GM12874 (cell line): ENCODE results near the gene EPHA10.

ENCODE experiments used
- CTCF ChIP-seq: IDR thresholded peaks from 2 replicates; pipeline ENCODE4 v1.5.1; 2011; ENCODE audit warnings: low read depth, mild to moderate bottlenecking, control low read depth, low read length, moderate library complexity; ENCODE audit not compliant: insufficient read depth

The EPHA10 gene

DNA sequence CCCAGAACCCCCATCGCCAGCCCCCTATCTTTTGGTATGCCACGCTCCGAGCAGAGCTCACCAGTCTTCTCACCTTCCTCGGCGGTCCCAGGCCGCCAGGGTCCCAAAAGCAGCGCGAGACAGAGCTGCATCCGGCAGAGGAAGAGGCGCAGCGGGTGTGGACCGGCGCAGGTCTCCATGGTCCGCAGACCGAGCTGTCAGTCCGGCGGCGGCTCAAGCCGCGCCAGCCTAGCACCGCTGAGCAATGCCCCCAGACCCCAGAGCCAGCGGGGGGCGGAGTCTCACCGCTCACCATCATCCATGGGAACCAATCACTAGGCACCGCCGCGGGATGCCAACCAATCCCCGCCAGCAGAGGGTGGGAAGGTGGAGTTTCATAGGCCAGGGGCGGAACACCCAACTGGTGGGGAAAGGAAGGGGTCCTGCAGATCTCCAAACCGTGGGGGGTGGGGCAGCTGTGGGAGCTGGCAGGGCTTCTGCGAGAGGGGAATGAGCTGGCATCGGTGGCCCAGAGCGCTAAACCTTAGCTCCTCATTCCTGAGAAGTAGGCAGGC, at the start of gene EPHA10:
EPHA10 (minus strand) TSS at position 233 of the 554 bp plus-strand sequence; CDS start at position 179, 54 bp downstream.
- TF ChIP-seq CTCF, result no peak

GRCh38 chr1:37814252-37814651, 49.3 kb upstream of the EPHA10 start:
- TF ChIP-seq CTCF, result no peak

DNA sequence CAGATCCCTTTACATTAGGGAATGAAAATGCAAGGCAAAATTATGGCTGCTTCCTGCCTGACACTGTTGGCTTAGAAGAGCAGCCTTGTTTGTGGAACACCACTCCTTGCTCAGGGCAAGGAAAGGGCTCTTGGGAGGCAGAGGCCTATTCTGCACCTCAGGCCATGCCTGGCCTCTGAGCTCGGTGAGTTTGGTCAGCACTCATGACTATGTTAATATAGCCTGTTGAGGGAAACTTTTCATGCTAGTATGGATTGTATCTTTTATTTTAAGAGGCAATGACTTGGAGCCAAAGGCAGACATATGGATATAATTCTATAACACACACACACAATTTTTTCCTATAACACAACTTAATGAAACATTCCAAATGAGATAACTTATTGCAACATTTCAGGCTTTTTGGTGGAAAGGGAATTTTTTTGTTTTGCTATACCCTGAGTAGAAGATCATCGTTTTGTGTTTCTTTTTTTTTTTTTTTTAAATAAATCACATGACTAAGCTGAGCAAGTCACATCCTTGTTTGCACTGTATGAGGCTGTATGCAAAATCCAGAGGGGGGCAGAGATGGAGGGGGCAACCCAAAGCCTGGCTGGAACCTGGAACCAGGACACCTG, 48.7 kb upstream of the EPHA10 start:
- no peak for TF ChIP-seq CTCF

- TF ChIP-seq CTCF, result peak; percentile 95
These were observed 46.2 kb upstream of the EPHA10 start for GRCh38 chr1:37811027-37811655.

DNA sequence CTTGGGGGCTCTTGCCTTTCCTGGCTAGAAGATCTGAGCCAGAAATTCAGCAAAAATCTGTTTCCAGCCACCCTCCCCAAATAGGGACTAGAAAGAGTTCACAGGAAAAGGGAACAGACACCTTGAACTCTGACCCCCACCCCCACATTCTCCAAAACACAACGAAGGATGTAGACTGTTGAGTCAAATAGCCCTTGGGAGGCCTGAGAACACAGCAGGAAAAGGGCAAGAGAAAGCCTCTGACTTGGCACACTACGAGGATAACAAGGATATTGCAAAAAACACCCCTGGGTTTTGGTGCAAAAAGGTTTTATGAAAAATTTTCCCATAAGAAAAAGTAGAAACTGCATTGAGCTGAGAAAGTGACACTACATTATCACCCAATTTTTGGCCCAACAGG, 45.0 kb upstream of the EPHA10 start:
- TF ChIP-seq CTCF, result no peak

DNA sequence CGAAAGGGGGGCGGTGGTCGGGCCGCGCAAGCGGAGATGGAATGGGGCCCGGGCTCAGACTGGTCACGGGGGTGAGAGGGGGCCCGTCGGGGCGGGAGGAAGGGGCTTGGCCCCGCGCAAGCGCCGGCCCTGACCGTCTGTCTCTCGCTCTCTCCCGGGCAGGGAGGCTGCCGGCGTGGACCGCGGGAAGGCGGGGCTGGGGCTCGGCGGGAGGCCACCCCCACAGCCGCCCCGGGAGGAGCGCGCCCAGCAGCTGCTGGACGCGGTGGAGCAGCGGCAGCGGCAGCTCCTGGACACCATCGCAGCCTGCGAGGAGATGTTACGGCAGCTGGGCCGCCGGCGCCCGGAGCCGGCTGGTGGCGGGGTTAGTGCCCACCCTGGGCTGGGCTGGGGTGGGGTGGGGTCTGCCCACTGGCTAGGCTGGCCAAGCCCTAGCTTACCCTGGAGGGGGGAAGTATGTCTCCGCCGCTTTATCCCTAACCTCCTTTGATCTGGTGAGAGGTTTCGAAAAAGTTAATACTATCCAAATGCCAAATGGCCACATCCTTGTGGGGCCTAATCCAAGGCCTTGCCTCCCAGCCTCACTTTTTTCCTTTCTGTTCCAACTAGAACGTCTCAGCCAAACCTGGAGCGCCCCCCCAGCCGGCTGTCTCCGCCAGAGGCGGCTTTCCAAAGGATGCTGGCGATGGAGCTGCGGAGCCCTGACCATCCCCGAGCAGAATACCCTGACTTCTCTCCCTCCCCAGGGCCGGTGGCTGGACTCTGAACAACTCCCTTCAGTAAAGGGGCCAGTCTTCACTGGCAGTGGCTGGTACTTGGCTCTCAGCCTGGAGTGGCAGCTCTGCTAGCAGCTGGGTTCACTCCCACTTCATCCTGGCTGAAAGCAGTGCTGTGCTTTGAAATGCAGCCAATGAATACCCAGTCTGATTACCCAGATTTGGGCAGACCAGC, 43.7 kb upstream of the EPHA10 start:
- TF ChIP-seq CTCF, result no peak
